Loucy (cell line): Measurements from ENCODE around the gene RALGAPB.

Source experiments
- H2AFZ ChIP-seq: fragments of 200-600 bp; sonication (generic); 2 replicates; pipeline ENCODE4 v1.6.0; 2016; ENCODE audit warnings: antibody characterized with exemption, mild to moderate bottlenecking, low read length, moderate library complexity
- H3F3A ChIP-seq: fragments of 200-600 bp; 2 replicates; pipeline ENCODE4 v1.6.0; 2016; ENCODE audit warnings: antibody characterized with exemption, low read depth, mild to moderate bottlenecking
- H3K27me3 ChIP-seq: fragments of 200-600 bp; sonication (generic); 2 replicates; pipeline ENCODE4 v1.6.1; 2014; ENCODE audit warnings: low read length, mild to moderate bottlenecking; ENCODE audit not compliant: insufficient read depth, poor library complexity, severe bottlenecking
- H3K36me3 ChIP-seq: fragments of 200-600 bp; sonication (generic); 2 replicates; pipeline ENCODE4 v1.6.1; 2016; ENCODE audit warnings: low read length; ENCODE audit not compliant: insufficient read depth
- H3K4me1 ChIP-seq: fragments of 200-600 bp; sonication (generic); 2 replicates; pipeline ENCODE4 v1.5.1; 2014; ENCODE audit warnings: low read length, mild to moderate bottlenecking; ENCODE audit not compliant: insufficient read depth, poor library complexity, severe bottlenecking
- H3K4me2 ChIP-seq: fragments of 200-600 bp; sonication (generic); 2 replicates; pipeline ENCODE4 v1.6.0; 2014; ENCODE audit warnings: antibody characterized with exemption, low read length, low read depth, mild to moderate bottlenecking; ENCODE audit not compliant: poor library complexity, severe bottlenecking
- H3K4me3 ChIP-seq: fragments of 200-600 bp; sonication (generic); 2 replicates; pipeline ENCODE4 v1.5.1; 2014; ENCODE audit warnings: low read length, mild to moderate bottlenecking, mixed read lengths; ENCODE audit not compliant: poor library complexity, severe bottlenecking
- H3K79me2 ChIP-seq: fragments of 200-600 bp; sonication (generic); 2 replicates; pipeline ENCODE4 v1.6.1; 2014; ENCODE audit warnings: low read length; ENCODE audit not compliant: insufficient read depth
- H3K9ac ChIP-seq: fragments of 200-600 bp; sonication (generic); 2 replicates; pipeline ENCODE4 v1.6.0; 2014; ENCODE audit warnings: mild to moderate bottlenecking, low read depth, low read length, moderate library complexity; ENCODE audit not compliant: poor library complexity, severe bottlenecking
- H3K9me2 ChIP-seq: fragments of 200-600 bp; sonication (generic); replicated peaks from 2 replicates; pipeline ENCODE4 v1.6.1; 2016; ENCODE audit warnings: low read depth, low read length, mixed read lengths
- H3K9me3 ChIP-seq: fragments of 200-600 bp; sonication (generic); 2 replicates; pipeline ENCODE4 v1.6.1; 2014; ENCODE audit warnings: mild to moderate bottlenecking, antibody characterized with exemption, low read length, low read depth; ENCODE audit not compliant: insufficient read depth
- H4K20me1 ChIP-seq: fragments of 200-600 bp; sonication (generic); 2 replicates; pipeline ENCODE4 v1.6.0; 2014; ENCODE audit warnings: antibody characterized with exemption, low read length, mild to moderate bottlenecking; ENCODE audit not compliant: insufficient read depth, poor library complexity, severe bottlenecking
- CTCF ChIP-seq: fragments of 200-600 bp; sonication (generic); conservative IDR thresholded peaks from 2 replicates; pipeline ENCODE4 v1.5.1; 2014; ENCODE audit warnings: mild to moderate bottlenecking, antibody characterized with exemption, low read length
- EZH2phosphoT487 ChIP-seq: fragments of 200-600 bp; IDR thresholded peaks from 2 replicates; pipeline ENCODE4 v1.6.1; 2018; ENCODE audit warnings: antibody characterized with exemption, mild to moderate bottlenecking, moderate library complexity, borderline replicate concordance

RALGAPB gene

GRCh38 chr20:38558596-38559360, 86.1 kb downstream of the RALGAPB start:
- Histone ChIP-seq H3K4me1 (no peaks in the 10 kb centered on the region), H3K4me3 (no peak overlapping the region), H3K9ac (no peak overlapping the region), H3K9me2 (no peaks in the 10 kb centered on the region), H3K36me3 (peaks cover 75% of the 10 kb centered on the region; the same call in 1 of the 2 replicates), H3K9me3 (no peaks in the 10 kb centered on the region), H2AFZ (no peak overlapping the region), H3K79me2 (no peaks in the 10 kb centered on the region), H3F3A (no peaks in the 10 kb centered on the region), H4K20me1 (no peaks in the 10 kb centered on the region), H3K4me2 (no peak overlapping the region), H3K27me3 (no peaks in the 10 kb centered on the region)
- TF ChIP-seq EZH2phosphoT487 = no peak
- TF ChIP-seq CTCF = no peak

DNA sequence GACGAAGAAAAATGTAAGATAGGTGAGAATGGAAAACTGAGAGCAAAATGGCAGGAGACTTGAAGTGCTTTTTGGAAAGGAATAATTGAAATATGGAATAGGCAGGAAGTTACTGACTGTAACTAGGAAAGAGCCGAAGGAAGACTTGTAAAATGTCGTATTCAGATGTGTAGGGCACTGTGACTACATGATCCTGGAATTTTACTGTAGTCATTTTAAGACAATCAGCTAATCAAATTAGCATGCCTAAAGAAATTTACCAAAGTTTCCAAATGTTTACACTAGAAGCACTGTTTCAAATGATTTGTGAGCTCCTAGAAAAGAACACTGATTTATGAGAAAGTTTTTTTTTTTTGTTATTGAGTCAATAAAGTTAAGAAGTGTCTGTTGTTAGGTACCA, 87.1 kb downstream of the RALGAPB start:
- Histone ChIP-seq H3K4me3 (no peak overlapping the region), H2AFZ (no peak overlapping the region), H3K4me2 (no peak overlapping the region), H3K36me3 (peaks cover 68% of the 10 kb centered on the region; the same call in 1 of the 2 replicates), H3K27me3 (no peaks in the 10 kb centered on the region), H3F3A (no peaks in the 10 kb centered on the region), H4K20me1 (no peaks in the 10 kb centered on the region), H3K9ac (no peak overlapping the region), H3K4me1 (no peaks in the 10 kb centered on the region), H3K79me2 (no peaks in the 10 kb centered on the region), H3K9me3 (no peaks in the 10 kb centered on the region), H3K9me2 (no peaks in the 10 kb centered on the region)
- no peak for TF ChIP-seq EZH2phosphoT487
- TF ChIP-seq CTCF = no peak

DNA sequence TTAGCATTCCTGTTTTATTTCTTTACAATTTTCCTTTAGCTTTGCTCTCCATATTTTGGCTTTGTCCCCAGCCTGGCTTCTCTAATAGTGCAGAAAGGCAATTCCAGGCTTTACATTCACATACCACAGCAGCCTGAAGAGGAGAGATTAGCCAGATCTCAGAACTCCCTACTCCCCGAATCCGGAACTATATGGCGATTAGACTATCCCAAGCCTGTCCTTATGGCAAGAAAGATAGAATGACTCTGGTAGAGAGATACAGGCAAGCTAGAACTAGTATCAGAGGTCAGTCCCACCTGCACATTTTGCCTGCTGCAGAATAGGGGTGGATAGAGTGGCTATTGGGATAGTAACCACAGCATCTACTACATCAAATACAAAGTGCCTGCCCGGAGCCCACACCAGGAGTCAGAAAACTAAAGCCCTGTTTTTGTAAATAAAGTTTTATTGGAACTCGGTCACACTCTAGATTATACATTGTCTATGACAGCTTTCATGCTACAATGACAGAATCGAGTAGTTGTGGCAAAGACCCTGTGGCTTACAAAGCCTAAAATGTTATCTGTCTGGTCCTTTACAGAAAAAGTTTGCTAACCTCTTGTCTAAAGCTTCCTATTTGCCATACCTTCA, 91.3 kb downstream of the RALGAPB start:
- Histone ChIP-seq H4K20me1 (no peaks in the 10 kb centered on the region), H3K36me3 (peaks cover 66% of the 10 kb centered on the region; the same call in 1 of the 2 replicates), H3K4me3 (no peak overlapping the region), H3K27me3 (no peaks in the 10 kb centered on the region), H3K4me1 (no peaks in the 10 kb centered on the region), H3K9me2 (no peaks in the 10 kb centered on the region), H3K79me2 (no peaks in the 10 kb centered on the region), H3F3A (no peaks in the 10 kb centered on the region), H3K4me2 (no peak overlapping the region), H3K9ac (no peak overlapping the region), H2AFZ (no peak overlapping the region), H3K9me3 (no peaks in the 10 kb centered on the region)
- no peak for TF ChIP-seq EZH2phosphoT487
- no peak for TF ChIP-seq CTCF
